PC-9 (cell line): Measurements from ENCODE around the gene HINFP. TPM values are rescaled to one million over a fixed set of nuclear protein-coding genes. Genes with fewer than 3 reads are reported as not detected.

Source experiments
- Bru-seq: library from RNA; stranded (reverse); fragments of 400-500 nt; gene quantifications from one replicate; lab custom pipeline; 2021; lab: Mats Ljungman, UMichigan
- BruChase-seq, 2 experiments: library from RNA; stranded (reverse); fragments of 400-500 nt; gene quantifications; one replicate each; lab custom pipeline; 2021; lab: Mats Ljungman, UMichigan
- BruUV-seq: library from RNA; stranded (reverse); fragments of 400-500 nt; replicated peaks from 2 replicates; lab custom pipeline; 2021; lab: Mats Ljungman, UMichigan
- CTCF ChIA-PET: fragments of 300-600 bp; sonication (Branson Sonifier 250); formaldehyde crosslinking; loops from one replicate; lab custom pipeline; 2022; ENCODE audit warnings: antibody characterized with exemption; lab: Charles Lee
- POLR2A ChIA-PET: fragments of 300-600 bp; sonication (Branson Sonifier 250); formaldehyde crosslinking; loops from one replicate; lab custom pipeline; 2022; ENCODE audit warnings: antibody characterized with exemption; ENCODE audit not compliant: unreplicated experiment; lab: Charles Lee
- DNase-seq, 2 experiments: peaks; one replicate each; pipeline versions ENCODE4 v3.0.0 to v3.0.0-alpha.2; 2015 to 2022; ENCODE audit warnings: mixed read lengths in 1 of 2
- H2AFZ ChIP-seq: fragments of 200-600 bp; sonication (generic); 2 replicates; pipeline ENCODE4 v1.8.1; 2017; ENCODE audit warnings: antibody characterized with exemption
- H3F3A ChIP-seq: fragments of 200-600 bp; sonication (generic); 2 replicates; pipeline ENCODE4 v1.8.1; 2017; ENCODE audit warnings: antibody characterized with exemption, mild to moderate bottlenecking, low read depth; ENCODE audit not compliant: insufficient read depth
- H3K27ac ChIP-seq: fragments of 200-600 bp; sonication (generic); 2 replicates; pipeline ENCODE4 v1.6.1; 2016; ENCODE audit warnings: mixed run types
- H3K27me3 ChIP-seq: fragments of 200-600 bp; sonication (generic); 2 replicates; pipeline ENCODE4 v1.6.1; 2016; ENCODE audit warnings: low read depth, mixed run types; ENCODE audit not compliant: insufficient read depth
- H3K36me3 ChIP-seq: fragments of 200-600 bp; sonication (generic); 2 replicates; pipeline ENCODE4 v1.6.1; 2016; ENCODE audit warnings: low read depth, mixed run types
- H3K4me1 ChIP-seq: fragments of 200-600 bp; sonication (generic); replicated peaks from 2 replicates; pipeline ENCODE4 v1.6.1; 2016; ENCODE audit warnings: mixed run types; ENCODE audit not compliant: insufficient read depth
- H3K4me2 ChIP-seq: fragments of 200-600 bp; sonication (generic); 2 replicates; pipeline ENCODE4 v1.6.1; 2017; ENCODE audit warnings: mixed run types
- H3K4me3 ChIP-seq: fragments of 200-600 bp; sonication (generic); 2 replicates; pipeline ENCODE4 v1.6.1; 2016; ENCODE audit warnings: mixed run types
- H3K79me2 ChIP-seq: fragments of 200-600 bp; sonication (generic); 2 replicates; pipeline ENCODE4 v1.6.1; 2017; ENCODE audit warnings: low read depth, mixed run types
- H3K9me2 ChIP-seq: fragments of 200-600 bp; sonication (generic); 2 replicates; pipeline ENCODE4 v1.8.1; 2017; ENCODE audit warnings: mild to moderate bottlenecking; ENCODE audit not compliant: insufficient read depth
- H3K9me3 ChIP-seq: fragments of 200-600 bp; sonication (generic); 2 replicates; pipeline ENCODE4 v1.8.1; 2016; ENCODE audit warnings: low read depth; ENCODE audit not compliant: insufficient read depth
- H4K20me1 ChIP-seq: fragments of 200-600 bp; sonication (generic); 2 replicates; pipeline ENCODE4 v1.8.1; 2017; ENCODE audit not compliant: insufficient read depth
- EZH2 ChIP-seq: fragments of 200-600 bp; sonication (generic); IDR thresholded peaks from 2 replicates; pipeline ENCODE4 v1.8.0; 2017; ENCODE audit warnings: antibody characterized with exemption, low read depth
- intact Hi-C: fragments of 100-400 bp; cut with micrococcal nuclease; formaldehyde crosslinking; loops from one replicate; pipeline ENCODE4 v1.10.0; 2022; ENCODE audit not compliant: unreplicated experiment
- long read RNA-seq: library from polyadenylated mRNA; stranded (forward); transcript quantifications from one replicate; pipeline ENCODE4 v2.0.0, GENCODE V29; 2022
- total RNA-seq: library from RNA; stranded (reverse); gene quantifications from 2 replicates; pipeline ENCODE4 v1.2.3, GENCODE V29; 2021
- TF ChIP-seq, protein P1 (sequence below): fragments of 200-600 bp; sonication (generic); conservative IDR thresholded peaks from 2 replicates; pipeline ENCODE4 v1.6.1; 2017; ENCODE audit warnings: mixed run types, antibody characterized with exemption, mild to moderate bottlenecking, moderate library complexity

Gene HINFP, protein sequence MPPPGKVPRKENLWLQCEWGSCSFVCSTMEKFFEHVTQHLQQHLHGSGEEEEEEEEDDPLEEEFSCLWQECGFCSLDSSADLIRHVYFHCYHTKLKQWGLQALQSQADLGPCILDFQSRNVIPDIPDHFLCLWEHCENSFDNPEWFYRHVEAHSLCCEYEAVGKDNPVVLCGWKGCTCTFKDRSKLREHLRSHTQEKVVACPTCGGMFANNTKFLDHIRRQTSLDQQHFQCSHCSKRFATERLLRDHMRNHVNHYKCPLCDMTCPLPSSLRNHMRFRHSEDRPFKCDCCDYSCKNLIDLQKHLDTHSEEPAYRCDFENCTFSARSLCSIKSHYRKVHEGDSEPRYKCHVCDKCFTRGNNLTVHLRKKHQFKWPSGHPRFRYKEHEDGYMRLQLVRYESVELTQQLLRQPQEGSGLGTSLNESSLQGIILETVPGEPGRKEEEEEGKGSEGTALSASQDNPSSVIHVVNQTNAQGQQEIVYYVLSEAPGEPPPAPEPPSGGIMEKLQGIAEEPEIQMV
- total RNA-seq = 34.9 and 35.5 TPM in 2 replicates
- Bru-seq, nascent RNA = percentile 66 among the genes with signal in this experiment
- percentile 69 among the genes with signal in this experiment for BruChase-seq, experiment 1, labeled RNA remaining after a 2-hour chase
- percentile 70 among the genes with signal in this experiment for BruChase-seq, experiment 2, labeled RNA remaining after a 6-hour chase
- long read RNA-seq, transcript HINFP-201 (10 exons, 3,163 nt) = major isoform, 7 of 25 reads
- long read RNA-seq, partial matches to known transcripts = 4 of 25 reads
- long read RNA-seq, other reads (novel, unspliced or antisense) = 13 of 25 reads

DNA sequence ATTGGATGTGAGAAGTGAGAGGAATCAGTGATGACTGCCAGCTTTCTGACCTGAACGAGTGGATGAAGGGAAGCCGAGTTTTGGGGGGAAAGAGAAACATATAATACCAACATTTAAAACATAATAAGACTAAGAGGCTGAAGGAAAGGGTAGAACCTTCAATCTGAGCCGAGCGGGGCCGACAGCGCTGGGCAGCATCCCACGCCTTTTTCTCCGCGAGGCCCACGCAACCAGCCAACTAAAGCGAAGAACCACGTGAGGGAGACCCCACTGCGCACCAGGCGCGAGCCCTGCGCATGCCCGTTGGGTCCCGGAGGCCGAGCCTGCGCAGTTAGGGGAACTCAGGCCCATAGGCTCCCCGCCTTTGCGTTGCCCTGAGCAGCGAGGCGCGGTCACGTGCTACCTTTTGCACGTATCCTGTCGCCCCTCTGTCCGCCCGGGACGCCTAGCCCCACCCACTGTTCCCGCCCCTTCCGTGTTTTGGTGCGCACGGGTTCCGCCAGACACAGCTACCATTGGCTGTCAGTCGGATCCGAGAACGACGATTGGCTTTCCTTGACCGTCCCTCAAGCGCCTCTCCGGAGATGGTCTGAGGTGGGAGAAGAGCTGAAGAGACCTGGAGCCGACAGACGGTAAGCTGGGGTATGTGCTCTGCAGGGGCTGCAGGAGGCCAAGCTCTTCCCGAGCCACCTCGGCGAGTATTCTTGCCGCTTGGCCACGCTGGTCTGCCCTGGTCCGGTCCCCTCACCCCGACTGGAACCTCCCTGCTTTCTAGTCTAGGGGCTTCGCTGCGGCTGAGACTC lies at the start of gene HINFP:
TSS of gene HINFP (plus strand) at position 573 of the 803 bp plus-strand sequence. CDS start 5,365 bp downstream, outside the sequence.
- POLR2A ChIA-PET = interaction anchor here (0.5 to 1.1 kb wide), 17 partner anchors 13 to 1970 kb away, joined by 3 to 8 read pairs (median 4); partner anchors contain the start of gene C2CD2L
- H3F3A ChIP-seq = peaks cover 22% of the 10 kb centered on the region; the same call in 1 of the 2 replicates
- H3K36me3 ChIP-seq = peaks cover 12% of the 10 kb centered on the region; the same call in 1 of the 2 replicates
- H3K4me3 ChIP-seq = peak within 1 kb of the TSS; percentile 75
- H3K9me3 ChIP-seq = no peaks in the 10 kb centered on the region
- H3K27ac ChIP-seq = peak within 1 kb of the TSS; percentile 10; the same call in 1 of the 2 replicates
- H3K4me2 ChIP-seq = peak within 1 kb of the TSS; percentile 97
- intact Hi-C loops = loop anchor here (2.0 kb wide), 1 partner anchor 14 kb away; the partner anchor contains the start of gene C2CD2L
- no peaks in the 10 kb centered on the region for H3K9me2 ChIP-seq
- DNase-seq = peak; percentile 99
- peak within 1 kb of the TSS; percentile 92 for H2AFZ ChIP-seq
- no TSS peak for BruUV-seq
- TF ChIP-seq EZH2 = no peak
- TF ChIP-seq, protein P1, sequence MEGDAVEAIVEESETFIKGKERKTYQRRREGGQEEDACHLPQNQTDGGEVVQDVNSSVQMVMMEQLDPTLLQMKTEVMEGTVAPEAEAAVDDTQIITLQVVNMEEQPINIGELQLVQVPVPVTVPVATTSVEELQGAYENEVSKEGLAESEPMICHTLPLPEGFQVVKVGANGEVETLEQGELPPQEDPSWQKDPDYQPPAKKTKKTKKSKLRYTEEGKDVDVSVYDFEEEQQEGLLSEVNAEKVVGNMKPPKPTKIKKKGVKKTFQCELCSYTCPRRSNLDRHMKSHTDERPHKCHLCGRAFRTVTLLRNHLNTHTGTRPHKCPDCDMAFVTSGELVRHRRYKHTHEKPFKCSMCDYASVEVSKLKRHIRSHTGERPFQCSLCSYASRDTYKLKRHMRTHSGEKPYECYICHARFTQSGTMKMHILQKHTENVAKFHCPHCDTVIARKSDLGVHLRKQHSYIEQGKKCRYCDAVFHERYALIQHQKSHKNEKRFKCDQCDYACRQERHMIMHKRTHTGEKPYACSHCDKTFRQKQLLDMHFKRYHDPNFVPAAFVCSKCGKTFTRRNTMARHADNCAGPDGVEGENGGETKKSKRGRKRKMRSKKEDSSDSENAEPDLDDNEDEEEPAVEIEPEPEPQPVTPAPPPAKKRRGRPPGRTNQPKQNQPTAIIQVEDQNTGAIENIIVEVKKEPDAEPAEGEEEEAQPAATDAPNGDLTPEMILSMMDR = no peak
- H3K27me3 ChIP-seq = no peaks in the 10 kb centered on the region
- H4K20me1 ChIP-seq = peaks cover 7% of the 10 kb centered on the region; the same call in 1 of the 2 replicates
- H3K4me1 ChIP-seq = peaks cover 18% of the 10 kb centered on the region
- H3K79me2 ChIP-seq = peaks cover 29% of the 10 kb centered on the region
- CTCF ChIA-PET = interaction anchor here (0.6 to 1.1 kb wide), 4 partner anchors 19 to 354 kb away, joined by 3 to 6 read pairs (median 4); partner anchors contain the start of gene DPAGT1

DNA sequence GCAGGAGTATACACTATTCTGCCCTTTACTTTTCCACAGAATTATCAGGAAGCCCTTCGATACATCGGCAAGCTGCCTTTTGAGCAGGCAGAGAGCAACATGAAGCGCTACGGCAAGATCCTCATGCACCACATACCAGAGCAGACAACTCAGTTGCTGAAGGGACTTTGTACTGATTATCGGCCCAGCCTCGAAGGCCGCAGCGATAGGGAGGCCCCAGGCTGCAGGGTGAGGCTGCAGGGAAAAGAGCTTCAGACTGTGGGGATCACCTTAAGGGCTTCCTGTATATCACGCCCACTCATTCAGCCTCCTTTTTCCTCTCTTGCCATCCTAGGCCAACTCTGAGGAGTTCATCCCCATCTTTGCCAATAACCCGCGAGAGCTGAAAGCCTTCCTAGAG lies 43.5 kb upstream of the HINFP start:
- peaks cover 35% of the 10 kb centered on the region for H3F3A ChIP-seq
- H4K20me1 ChIP-seq = no peaks in the 10 kb centered on the region
- no peaks in the 10 kb centered on the region for H3K9me3 ChIP-seq
- DNase-seq = peak in 1 of 2 experiments; percentile 28
- H3K79me2 ChIP-seq = no peaks in the 10 kb centered on the region
- no peaks in the 10 kb centered on the region for H3K27me3 ChIP-seq
- TF ChIP-seq EZH2 = no peak
- TF ChIP-seq, protein P1 = no peak
- peaks cover 35% of the 10 kb centered on the region for H3K36me3 ChIP-seq
- BruUV-seq = no TSS peak
- H2AFZ ChIP-seq = no peak overlapping the region
- ChIA-PET POLR2A (no interaction called here), CTCF (no interaction called here)
- intact Hi-C loops = no loop called here
- H3K27ac ChIP-seq = no peak overlapping the region
- H3K4me3 ChIP-seq = no peak overlapping the region
- H3K4me1 ChIP-seq = no peaks in the 10 kb centered on the region
- H3K9me2 ChIP-seq = no peaks in the 10 kb centered on the region
- H3K4me2 ChIP-seq = no peak overlapping the region
